Neural progenitor cell (in vitro differentiated cells): ENCODE results near the gene EGFLAM. TPM values are rescaled to one million over a fixed set of nuclear protein-coding genes. Genes with fewer than 3 reads are reported as not detected.

Source experiments
- DNase-seq: peaks from one replicate; pipeline ENCODE4 v3.0.0-alpha.2; 2016; ENCODE audit warnings: low spot score
- H2AFZ ChIP-seq: fragments of 200-600 bp; sonication (generic); replicated peaks from 2 replicates; pipeline ENCODE4 v1.6.1; 2016; ENCODE audit warnings: antibody characterized with exemption
- H3F3A ChIP-seq: fragments of 200-600 bp; sonication (generic); 2 replicates; pipeline ENCODE4 v1.6.1; 2016; ENCODE audit warnings: antibody characterized with exemption, low read depth
- H3K27ac ChIP-seq: fragments of 200-600 bp; sonication (generic); 2 replicates; pipeline ENCODE4 v1.5.1; 2016; ENCODE audit warnings: mild to moderate bottlenecking
- H3K27me3 ChIP-seq: fragments of 200-600 bp; sonication (generic); 2 replicates; pipeline ENCODE4 v1.6.1; 2016; ENCODE audit warnings: mild to moderate bottlenecking, moderate library complexity
- H3K36me3 ChIP-seq: fragments of 200-600 bp; sonication (generic); 2 replicates; pipeline ENCODE4 v1.5.1; 2016
- H3K4me1 ChIP-seq: fragments of 200-600 bp; sonication (generic); 2 replicates; pipeline ENCODE4 v1.6.1; 2016; ENCODE audit warnings: mixed run types
- H3K4me2 ChIP-seq: fragments of 200-600 bp; sonication (generic); 2 replicates; pipeline ENCODE4 v1.6.1; 2016
- H3K4me3 ChIP-seq: fragments of 200-600 bp; sonication (generic); 2 replicates; pipeline ENCODE4 v1.5.1; 2016
- H3K79me2 ChIP-seq: fragments of 200-600 bp; sonication (generic); 2 replicates; pipeline ENCODE4 v1.6.1; 2016; ENCODE audit warnings: low read depth
- H3K9ac ChIP-seq: fragments of 200-600 bp; sonication (generic); 2 replicates; pipeline ENCODE4 v1.6.1; 2016
- H3K9me3 ChIP-seq: fragments of 200-600 bp; sonication (generic); 2 replicates; pipeline ENCODE4 v1.5.1; 2016; ENCODE audit warnings: low read depth
- H4K20me1 ChIP-seq: fragments of 200-600 bp; sonication (generic); 2 replicates; pipeline ENCODE4 v1.6.1; 2016; ENCODE audit warnings: low read depth
- H3K27ac Mint-ChIP-seq: 3 replicates; pipeline ENCODE4 v1.8.0; 2021; ENCODE audit warnings: mixed read lengths
- H3K27me3 Mint-ChIP-seq: 2 replicates; pipeline ENCODE4 v1.8.0; 2022; ENCODE audit warnings: low read depth, mild to moderate bottlenecking, inconsistent platforms, moderate library complexity, mixed read lengths; ENCODE audit not compliant: insufficient read depth
- H3K36me3 Mint-ChIP-seq: 3 replicates; pipeline ENCODE4 v1.8.0; 2021; ENCODE audit warnings: mixed read lengths
- H3K4me1 Mint-ChIP-seq: 3 replicates; pipeline ENCODE4 v1.8.0; 2021; ENCODE audit warnings: mixed read lengths
- H3K4me3 Mint-ChIP-seq: 3 replicates; pipeline ENCODE4 v1.8.0; 2021; ENCODE audit warnings: mild to moderate bottlenecking, moderate library complexity, mixed read lengths
- H3K9me3 Mint-ChIP-seq: 3 replicates; pipeline ENCODE4 v1.8.0; 2020; ENCODE audit warnings: mixed read lengths
- CTCF ChIP-seq: fragments of 200-600 bp; sonication (generic); IDR thresholded peaks from 2 replicates; pipeline ENCODE4 v1.5.1; 2017; ENCODE audit warnings: antibody characterized with exemption, mild to moderate bottlenecking
- EZH2 ChIP-seq: fragments of 200-600 bp; sonication (generic); IDR thresholded peaks from 2 replicates; pipeline ENCODE4 v1.6.1; 2017; ENCODE audit warnings: antibody characterized with exemption, mild to moderate bottlenecking, moderate library complexity
- EZH2phosphoT487 ChIP-seq: fragments of 200-600 bp; sonication (generic); IDR thresholded peaks from 2 replicates; pipeline ENCODE4 v1.6.1; 2017; ENCODE audit warnings: antibody characterized with exemption
- total RNA-seq: library from RNA; depleted of rRNA; stranded (reverse); fragments of >200 nt; gene quantifications from 2 replicates; pipeline ENCODE4 v1.2.3, GENCODE V29; 2015; ENCODE audit warnings: low replicate concordance

The EGFLAM gene
- total RNA-seq, 1 donor from 2014 or later = 0.69 TPM

- TF ChIP-seq EZH2 (no peak), EZH2phosphoT487 (no peak), CTCF (no peak)
- Mint-ChIP-seq H3K27ac (no peak overlapping the region), H3K36me3 (no peaks in the 10 kb centered on the region), H3K9me3 (no peaks in the 10 kb centered on the region), H3K27me3 (peaks cover 2% of the 10 kb centered on the region), H3K4me3 (no peak overlapping the region), H3K4me1 (peaks cover 36% of the 10 kb centered on the region)
- no peak overlapping the region for H2AFZ ChIP-seq
- no peak overlapping the region for H3K4me2 ChIP-seq
- peaks cover 10% of the 10 kb centered on the region for H4K20me1 ChIP-seq
- peaks cover under 1% of the 10 kb centered on the region for H3F3A ChIP-seq
- no peaks in the 10 kb centered on the region for H3K36me3 ChIP-seq
- H3K9ac ChIP-seq = no peak overlapping the region
- DNase-seq = no peak
- H3K79me2 ChIP-seq = no peaks in the 10 kb centered on the region
- no peak overlapping the region for H3K27ac ChIP-seq
- no peak overlapping the region for H3K4me3 ChIP-seq
- peaks cover 61% of the 10 kb centered on the region for H3K27me3 ChIP-seq
- no peaks in the 10 kb centered on the region for H3K9me3 ChIP-seq
- H3K4me1 ChIP-seq = peaks cover 23% of the 10 kb centered on the region
These were observed 123.0 kb downstream of the EGFLAM start for GRCh38 chr5:38381361-38381760.

- no peaks in the 10 kb centered on the region for H3K9me3 ChIP-seq
- TF ChIP-seq EZH2 (no peak), CTCF (peak; percentile 82)
- no peak overlapping the region for H3K4me3 Mint-ChIP-seq
- H3K27ac Mint-ChIP-seq = no peak overlapping the region
- peaks cover 2% of the 10 kb centered on the region for H3K27me3 Mint-ChIP-seq
- DNase-seq = peak; percentile 81
- no peaks in the 10 kb centered on the region for H3K9me3 Mint-ChIP-seq
- H3K9ac ChIP-seq = no peak overlapping the region
- no peaks in the 10 kb centered on the region for H3K36me3 Mint-ChIP-seq
- H3K4me3 ChIP-seq = no peak overlapping the region
- H3K36me3 ChIP-seq = no peaks in the 10 kb centered on the region
- H3K4me2 ChIP-seq = no peak overlapping the region
- H3K27me3 ChIP-seq = peaks cover 46% of the 10 kb centered on the region
- H3F3A ChIP-seq = no peaks in the 10 kb centered on the region
- no peak overlapping the region for H2AFZ ChIP-seq
- no peaks in the 10 kb centered on the region for H3K79me2 ChIP-seq
- H3K4me1 Mint-ChIP-seq = peaks cover 36% of the 10 kb centered on the region
- peaks cover 6% of the 10 kb centered on the region for H4K20me1 ChIP-seq
- H3K4me1 ChIP-seq = peaks cover 23% of the 10 kb centered on the region
- no peak overlapping the region for H3K27ac ChIP-seq
These were observed 124.5 kb downstream of the EGFLAM start for GRCh38 chr5:38382898-38383297.

- no peak overlapping the region for H3K27ac Mint-ChIP-seq
- Histone ChIP-seq H3K27ac (no peak overlapping the region), H3K9ac (no peak overlapping the region), H2AFZ (no peak overlapping the region), H3K36me3 (no peaks in the 10 kb centered on the region), H3K27me3 (peaks cover 38% of the 10 kb centered on the region), H3K4me3 (no peak overlapping the region), H3F3A (no peaks in the 10 kb centered on the region), H3K4me1 (peaks cover 23% of the 10 kb centered on the region), H3K9me3 (no peaks in the 10 kb centered on the region), H4K20me1 (peaks cover 6% of the 10 kb centered on the region), H3K4me2 (no peak overlapping the region), H3K79me2 (no peaks in the 10 kb centered on the region)
- no peaks in the 10 kb centered on the region for H3K36me3 Mint-ChIP-seq
- DNase-seq = no peak
- peaks cover 2% of the 10 kb centered on the region for H3K27me3 Mint-ChIP-seq
- TF ChIP-seq EZH2 (no peak), EZH2phosphoT487 (no peak), CTCF (no peak)
- no peak overlapping the region for H3K4me3 Mint-ChIP-seq
- H3K9me3 Mint-ChIP-seq = no peaks in the 10 kb centered on the region
- peaks cover 36% of the 10 kb centered on the region for H3K4me1 Mint-ChIP-seq
These were observed 125.3 kb downstream of the EGFLAM start for GRCh38 chr5:38383701-38384100.

- no peaks in the 10 kb centered on the region for H3K36me3 Mint-ChIP-seq
- H3K4me2 ChIP-seq = no peak overlapping the region
- peaks cover 19% of the 10 kb centered on the region for H3K4me1 ChIP-seq
- H3F3A ChIP-seq = no peaks in the 10 kb centered on the region
- H2AFZ ChIP-seq = no peak overlapping the region
- no peak for DNase-seq
- H3K27ac Mint-ChIP-seq = no peak overlapping the region
- no peak for TF ChIP-seq EZH2
- H3K79me2 ChIP-seq = no peaks in the 10 kb centered on the region
- no peak overlapping the region for H3K4me3 ChIP-seq
- H3K27me3 ChIP-seq = peaks cover 32% of the 10 kb centered on the region
- H3K4me1 Mint-ChIP-seq = peaks cover 30% of the 10 kb centered on the region
- peaks cover 1% of the 10 kb centered on the region for H3K27me3 Mint-ChIP-seq
- H3K9me3 ChIP-seq = no peaks in the 10 kb centered on the region
- no peaks in the 10 kb centered on the region for H3K36me3 ChIP-seq
- H3K27ac ChIP-seq = no peak overlapping the region
- H3K9ac ChIP-seq = no peak overlapping the region
- H3K4me3 Mint-ChIP-seq = no peak overlapping the region
- H3K9me3 Mint-ChIP-seq = no peaks in the 10 kb centered on the region
- peaks cover 6% of the 10 kb centered on the region for H4K20me1 ChIP-seq
These were observed 126.0 kb downstream of the EGFLAM start for GRCh38 chr5:38384396-38384795.
